CD4-positive, alpha-beta T cell treated with Interleukin-1 beta for 1 hour (primary cell): Measurements from ENCODE around the gene ARHGAP42.

ENCODE experiments used
- DNase-seq, 2 donors: peaks; one replicate each; pipeline ENCODE4 v3.0.0-alpha.2; 2020 to 2022

The ARHGAP42 gene

DNA sequence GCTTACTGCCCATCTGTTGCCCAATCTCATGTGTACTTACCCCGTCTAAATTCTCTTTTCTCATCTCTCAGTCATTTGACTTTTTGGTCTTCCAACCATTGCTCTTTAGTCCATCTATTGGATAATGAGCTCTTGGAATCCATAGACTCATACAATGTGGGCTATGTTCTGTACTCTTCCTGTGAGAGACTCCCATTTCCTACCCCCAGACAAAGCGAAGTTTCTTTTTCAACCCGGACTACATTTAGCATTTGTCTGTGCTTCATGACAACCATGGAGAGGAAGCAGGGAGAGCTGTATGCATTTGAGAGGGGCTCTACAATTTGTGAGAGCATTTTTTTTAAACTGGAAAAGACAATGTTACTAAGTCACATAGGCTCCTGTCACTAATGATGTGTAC lies 4.0 kb upstream of the ARHGAP42 start:
- DNase-seq = no peak

GRCh38 chr11:100684101-100685065 lies 2.7 kb upstream of the ARHGAP42 start:
- DNase-seq = no peak

DNA sequence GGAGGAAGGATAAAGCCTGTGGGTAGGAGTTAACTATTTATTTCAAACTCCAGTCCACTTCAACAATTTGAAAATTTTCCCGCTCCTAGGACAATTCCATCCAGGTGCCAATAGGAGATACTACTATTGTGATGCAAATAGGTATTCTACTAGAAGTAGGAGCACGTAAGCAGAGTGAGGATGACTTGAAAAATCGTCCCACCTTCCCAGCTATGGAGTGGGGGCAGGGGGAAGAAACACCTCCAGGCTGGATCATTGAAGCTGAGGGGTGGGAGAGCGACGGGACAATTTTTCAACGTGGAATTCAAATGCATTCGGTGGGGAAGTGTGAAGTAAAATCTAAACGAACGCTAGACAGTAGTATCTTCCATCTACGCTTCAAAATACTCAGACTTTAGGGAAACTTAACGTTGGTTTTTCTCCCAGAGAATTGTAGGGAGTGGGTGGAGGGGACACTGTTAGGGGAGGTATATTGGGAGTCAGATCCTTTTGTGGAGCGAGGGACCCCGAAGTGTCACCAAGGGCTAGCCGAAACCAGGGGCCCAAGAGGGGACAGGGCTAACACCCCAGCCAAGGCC lies 523 bp upstream of the ARHGAP42 start:
- no peak for DNase-seq

DNA sequence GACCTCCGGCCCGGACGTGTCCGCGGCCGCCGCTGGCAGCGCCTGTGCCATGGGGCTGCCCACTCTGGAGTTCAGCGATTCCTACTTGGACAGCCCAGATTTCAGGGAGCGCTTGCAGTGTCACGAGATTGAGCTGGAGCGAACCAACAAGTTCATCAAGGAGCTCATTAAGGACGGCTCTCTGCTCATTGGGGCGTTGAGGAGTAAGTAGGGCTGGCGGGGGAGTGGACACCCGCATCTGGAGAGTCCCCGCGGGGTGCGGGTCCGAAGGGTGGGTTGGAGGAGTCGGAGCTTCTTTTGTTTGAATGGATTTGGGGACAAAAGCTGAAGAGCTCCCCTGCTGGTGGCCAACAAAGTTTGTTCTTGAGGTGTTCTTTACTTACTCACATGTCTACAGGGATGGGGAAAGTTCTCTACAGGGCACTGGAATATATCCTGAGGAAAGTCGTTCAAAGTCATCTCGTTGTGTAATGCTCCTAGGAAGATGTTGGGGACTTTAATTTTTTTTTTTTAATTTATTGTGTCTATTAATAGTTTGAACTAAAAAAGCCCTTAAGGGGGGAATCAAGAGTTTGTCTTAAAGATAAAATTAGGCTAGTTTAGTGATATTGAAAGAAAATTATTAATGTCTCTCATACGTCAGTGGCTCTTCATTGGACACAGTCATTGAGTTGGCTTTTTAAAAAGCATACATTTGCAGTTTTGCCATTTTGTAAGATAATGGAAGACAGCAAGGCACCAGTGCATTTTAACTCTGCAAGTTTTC lies 725 bp downstream of the ARHGAP42 start:
- peak; percentile 1 to 24 for DNase-seq

DNA sequence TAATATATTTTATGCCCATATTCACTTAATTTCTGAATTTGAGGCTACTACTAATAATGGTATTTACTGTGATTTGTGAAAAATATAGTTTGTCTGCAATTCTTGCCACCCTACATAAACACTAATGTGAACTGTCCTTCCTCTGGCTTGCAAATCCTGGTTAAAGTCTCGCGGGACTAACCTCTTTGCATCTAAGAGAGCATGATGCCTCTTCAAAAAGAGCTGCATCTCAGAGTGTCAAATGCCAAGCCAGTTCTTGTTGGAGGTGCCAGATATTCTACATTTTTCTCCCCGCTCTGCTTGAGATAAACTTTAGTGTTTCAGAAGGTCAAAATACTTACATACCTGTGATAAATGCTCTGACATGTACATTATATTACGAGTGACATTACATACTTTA lies 2.1 kb downstream of the ARHGAP42 start:
- DNase-seq = no peak

DNA sequence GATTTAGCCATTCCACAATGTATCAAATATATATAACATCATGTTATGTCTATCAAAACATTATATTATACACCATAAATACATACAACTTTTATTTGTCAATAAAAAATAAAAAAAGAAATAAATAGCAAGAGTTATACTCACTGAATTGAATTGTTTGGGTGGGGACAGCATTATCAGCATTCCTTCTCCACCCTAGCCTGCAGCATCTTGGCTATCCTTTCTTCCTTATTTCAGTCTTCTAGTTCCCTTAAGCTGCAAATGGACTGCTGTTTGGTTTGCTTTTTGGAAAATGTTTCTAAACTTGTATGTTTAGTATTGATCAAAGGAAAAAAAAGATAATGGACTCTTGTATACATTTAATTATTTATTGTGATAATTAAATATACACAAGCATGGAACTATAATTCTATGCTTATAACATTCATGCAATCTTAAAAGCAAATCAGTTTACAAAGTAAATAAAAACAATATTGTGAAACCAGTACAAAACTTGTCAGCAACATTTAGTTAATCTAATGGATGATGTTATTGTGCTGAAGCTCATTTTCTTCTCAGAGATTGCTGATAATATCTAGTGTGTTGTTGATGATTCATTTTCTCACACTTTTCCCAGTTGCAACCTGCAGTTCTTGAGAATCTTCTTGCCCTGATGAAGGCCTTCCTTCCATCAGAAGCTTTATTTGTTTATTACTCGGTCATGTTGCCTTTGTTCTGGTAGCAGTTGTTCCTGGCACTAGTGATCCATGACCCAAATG lies 5.0 kb downstream of the ARHGAP42 start:
- no peak for DNase-seq

DNA sequence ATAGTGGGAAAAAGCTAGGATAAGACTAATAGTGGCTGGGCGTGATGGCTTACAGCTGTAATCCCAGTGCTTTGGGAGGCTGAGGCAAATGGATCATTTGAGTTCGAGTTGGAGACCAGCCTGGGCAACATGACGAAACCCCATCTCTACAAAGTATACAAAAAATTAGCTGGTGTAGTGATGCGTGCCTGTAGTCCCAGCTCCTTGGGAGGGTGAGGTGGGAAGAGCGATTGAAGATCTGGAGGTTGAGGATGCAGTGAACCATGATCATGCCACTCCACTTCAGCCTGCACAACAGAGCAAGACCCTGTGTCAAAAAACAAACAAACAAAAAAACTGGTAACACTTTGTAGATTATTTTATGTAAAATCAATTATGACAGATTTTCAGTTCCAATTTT lies 8.8 kb downstream of the ARHGAP42 start:
- no peak for DNase-seq

DNA sequence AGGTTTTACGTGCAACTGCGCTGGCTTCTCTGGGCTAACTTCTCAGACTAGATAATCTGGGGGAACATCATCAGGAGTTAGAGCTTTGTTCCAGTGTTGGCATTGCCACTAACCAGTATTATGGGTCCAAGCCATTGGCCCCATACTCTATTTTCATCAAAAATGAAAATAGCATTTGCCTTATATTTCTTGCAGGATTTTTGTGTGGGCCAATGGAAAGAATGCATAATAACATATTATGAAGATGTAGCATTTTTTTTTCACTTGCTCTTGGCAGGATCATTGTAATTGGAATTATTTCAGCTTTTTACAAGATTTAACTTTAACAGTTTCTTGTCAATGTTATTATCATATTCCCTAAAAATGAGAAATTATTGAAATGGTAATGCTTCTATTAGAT lies 16.1 kb downstream of the ARHGAP42 start:
- no peak for DNase-seq

- DNase-seq = no peak
Observed at GRCh38 chr11:100703801-100704575, 16.9 kb downstream of the ARHGAP42 start.

GRCh38 chr11:100705447-100705846 lies 18.4 kb downstream of the ARHGAP42 start:
- no peak for DNase-seq

DNA sequence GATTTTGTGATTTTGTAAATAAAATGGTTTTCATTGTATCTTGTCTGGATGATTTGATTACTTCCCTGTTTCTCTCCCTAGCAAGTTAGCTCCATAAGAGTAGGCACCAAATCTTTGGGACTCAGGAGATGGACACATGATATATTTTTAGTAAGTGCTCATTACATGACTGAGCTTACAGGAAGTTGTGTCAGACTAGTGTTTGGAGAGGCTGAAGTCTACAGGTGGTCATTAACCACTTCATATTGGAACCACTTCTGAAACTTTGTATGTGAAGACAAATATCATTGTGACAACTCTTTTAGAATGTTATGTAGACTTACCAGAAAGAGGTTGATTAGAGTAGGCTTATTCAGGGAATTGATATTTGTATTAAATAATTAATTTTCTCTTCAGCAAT lies 19.1 kb downstream of the ARHGAP42 start:
- no peak for DNase-seq

DNA sequence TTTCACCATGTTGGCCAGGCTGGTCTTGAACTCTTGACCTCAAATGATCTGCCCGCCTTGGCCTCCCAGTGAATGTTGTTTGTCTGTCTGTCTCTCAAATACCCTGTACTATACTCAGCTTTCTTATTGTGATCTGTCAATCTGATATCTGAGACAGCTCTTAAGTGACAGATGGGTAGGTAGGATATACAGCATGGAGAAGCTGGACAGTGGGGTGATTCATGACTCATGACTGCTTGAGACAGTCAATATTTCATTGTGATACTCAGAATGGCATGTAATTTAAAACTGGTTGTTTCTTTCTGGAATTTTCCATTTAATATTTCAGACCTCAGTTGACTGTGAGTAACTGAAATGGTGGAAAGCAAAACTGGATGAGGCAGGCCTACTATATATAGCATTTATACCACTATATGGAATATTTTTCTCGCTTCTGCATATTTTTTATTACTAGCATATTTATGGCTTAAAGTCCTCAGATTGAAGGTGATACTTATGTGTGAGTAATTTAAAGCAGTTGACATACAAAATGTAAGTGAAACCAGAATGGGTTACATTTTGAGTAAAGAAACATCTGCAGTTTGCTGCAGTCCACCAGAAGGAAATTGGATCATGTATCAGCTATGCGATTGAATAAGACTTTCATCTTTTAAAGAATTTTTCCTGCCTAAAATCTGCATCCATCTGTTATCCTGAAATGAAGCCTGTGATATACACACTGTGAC lies 22.3 kb downstream of the ARHGAP42 start:
- no peak for DNase-seq

DNA sequence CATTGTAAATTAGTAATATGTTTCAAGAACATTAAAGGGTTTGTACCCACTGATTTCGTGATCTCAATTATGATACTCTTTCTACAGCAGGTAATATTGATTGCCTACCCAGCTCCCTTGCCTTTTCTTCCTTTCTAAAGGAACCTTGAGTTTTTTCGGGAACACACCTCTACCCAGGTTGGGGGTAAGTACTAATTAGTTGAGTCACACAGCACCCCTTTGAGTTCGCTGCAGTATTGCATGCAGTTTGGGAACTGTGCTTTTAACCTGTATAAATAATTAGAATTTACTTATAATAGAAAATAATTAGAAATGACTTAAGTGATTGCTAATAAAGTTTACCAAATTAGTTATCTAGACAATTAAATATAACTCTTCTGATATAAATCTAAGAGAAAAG lies 24.9 kb downstream of the ARHGAP42 start:
- DNase-seq = no peak

DNA sequence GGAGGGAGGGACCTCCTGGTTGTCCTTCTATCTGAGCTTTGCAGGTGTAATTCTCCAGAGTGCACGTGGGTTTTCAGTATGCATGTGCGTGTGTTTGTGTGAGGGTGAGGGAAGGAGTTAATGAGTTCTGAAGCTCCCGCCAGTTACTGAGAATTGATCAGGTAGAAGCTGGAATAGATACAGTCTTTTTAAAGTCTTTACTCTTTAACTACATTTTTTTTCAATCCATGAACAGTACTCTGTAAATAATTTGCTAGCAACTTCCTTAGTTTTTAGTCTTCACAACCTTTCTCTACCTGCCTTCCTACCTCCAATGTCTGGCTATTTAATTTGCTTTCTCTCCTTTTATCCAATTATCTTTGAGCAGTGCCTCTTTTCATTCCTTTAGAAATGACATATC lies 25.5 kb downstream of the ARHGAP42 start:
- no peak for DNase-seq

GRCh38 chr11:100715165-100715761 lies 28.2 kb downstream of the ARHGAP42 start:
- DNase-seq = no peak

- no peak for DNase-seq
Observed at GRCh38 chr11:100716838-100717237, 29.8 kb downstream of the ARHGAP42 start.

DNA sequence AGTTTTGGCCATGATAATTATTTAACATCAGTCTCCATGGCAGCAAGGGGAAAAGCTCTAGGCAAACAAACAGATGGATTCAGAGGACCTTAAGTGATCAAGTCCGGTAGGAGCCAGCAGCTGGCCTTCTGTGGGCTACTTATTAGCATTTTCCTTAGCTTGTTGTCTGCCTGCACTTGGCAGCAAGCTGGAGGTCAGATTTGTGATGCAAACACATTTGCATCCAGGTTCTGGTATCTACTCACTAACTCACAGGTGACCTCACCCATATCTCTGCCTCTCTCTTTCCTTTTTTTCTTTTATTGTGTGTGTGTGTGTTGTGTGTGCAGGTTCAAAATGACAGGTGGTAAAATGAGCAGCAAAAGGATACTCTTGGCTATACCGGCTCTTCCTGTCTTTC lies 32.3 kb downstream of the ARHGAP42 start:
- no peak for DNase-seq

- DNase-seq = no peak
Observed at GRCh38 chr11:100719809-100720221, 32.7 kb downstream of the ARHGAP42 start.

- no peak for DNase-seq
Observed at GRCh38 chr11:100726680-100727079, 39.6 kb downstream of the ARHGAP42 start.

- no peak for DNase-seq
Observed at GRCh38 chr11:100727410-100727809, 40.3 kb downstream of the ARHGAP42 start.

DNA sequence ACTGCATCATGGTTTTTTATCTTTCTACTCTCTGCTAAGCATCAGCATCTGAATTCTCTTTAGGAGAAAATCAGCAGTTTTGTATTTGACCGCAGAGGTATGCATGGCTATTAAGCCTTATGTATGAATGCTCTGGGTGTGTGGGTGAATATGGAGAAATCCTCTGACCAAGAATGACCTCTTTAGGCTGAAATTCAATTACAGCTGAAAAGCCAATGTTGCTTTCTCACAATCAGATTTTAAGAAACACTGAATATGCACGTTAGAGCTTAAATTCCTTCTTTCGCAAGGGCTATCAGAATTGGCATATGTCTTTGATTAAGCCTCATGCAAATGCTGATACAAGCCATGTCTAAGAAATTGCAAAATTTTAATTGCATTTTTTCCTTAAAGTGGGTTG lies 43.2 kb downstream of the ARHGAP42 start:
- no peak for DNase-seq
